ENCODE results near the gene PDAP1. TPM values are rescaled to one million over a fixed set of nuclear protein-coding genes. Genes with fewer than 3 reads are reported as not detected.

Gene PDAP1
- total and polyA plus RNA-seq, 12 donors, result 43.6 to 187 (median 90.2) TPM

DNA sequence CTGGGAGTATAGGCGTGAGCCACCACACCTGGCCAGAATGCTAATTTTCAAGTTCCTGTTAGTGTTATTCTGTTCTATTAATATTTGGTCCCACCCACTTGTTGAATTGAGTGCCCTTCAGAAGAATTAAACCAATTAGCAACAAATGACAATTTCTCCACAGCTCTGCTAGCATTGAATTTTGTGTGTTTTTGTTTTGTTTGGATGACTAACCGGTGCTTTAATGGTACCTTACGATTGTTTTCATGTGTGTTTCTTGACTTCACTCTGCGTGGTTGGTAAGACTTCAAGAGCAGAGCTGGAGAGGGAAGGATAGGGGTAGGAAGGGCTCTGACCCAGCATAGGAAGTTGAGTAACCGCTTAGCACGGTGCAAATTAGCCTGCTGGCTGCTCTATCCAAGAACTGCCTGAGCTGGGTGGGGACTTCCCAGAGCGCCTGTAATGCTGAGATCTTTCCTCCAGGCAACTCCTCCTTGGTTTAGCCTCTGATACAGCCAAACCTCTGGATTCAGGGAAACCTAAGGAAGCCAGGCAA lies 29.3 kb downstream of the PDAP1 start:
- H3K27me3 ChIP-seq, result no peaks in the 10 kb centered on the region
- peaks cover 16 to 45% of the 10 kb centered on the region in 2 donors for H3K4me1 ChIP-seq (replicated peaks in 1 of 2)
- no peaks in the 10 kb centered on the region for H3K9me3 ChIP-seq (replicated peaks in 1 of 3)
- intact Hi-C loops (cut with DNase I), result no loop called here
- peak overlapping the region; percentile 37 to 94 (median 57) for H3K27ac ChIP-seq
- peak in 6 of 7 donors; percentile 53 to 82 (median 64) for DNase-seq
- TF ChIP-seq POLR2A (IDR thresholded peaks at IDR 0.05), result peak in 1 of 2 donors; percentile 9
- TF ChIP-seq, protein P1, sequence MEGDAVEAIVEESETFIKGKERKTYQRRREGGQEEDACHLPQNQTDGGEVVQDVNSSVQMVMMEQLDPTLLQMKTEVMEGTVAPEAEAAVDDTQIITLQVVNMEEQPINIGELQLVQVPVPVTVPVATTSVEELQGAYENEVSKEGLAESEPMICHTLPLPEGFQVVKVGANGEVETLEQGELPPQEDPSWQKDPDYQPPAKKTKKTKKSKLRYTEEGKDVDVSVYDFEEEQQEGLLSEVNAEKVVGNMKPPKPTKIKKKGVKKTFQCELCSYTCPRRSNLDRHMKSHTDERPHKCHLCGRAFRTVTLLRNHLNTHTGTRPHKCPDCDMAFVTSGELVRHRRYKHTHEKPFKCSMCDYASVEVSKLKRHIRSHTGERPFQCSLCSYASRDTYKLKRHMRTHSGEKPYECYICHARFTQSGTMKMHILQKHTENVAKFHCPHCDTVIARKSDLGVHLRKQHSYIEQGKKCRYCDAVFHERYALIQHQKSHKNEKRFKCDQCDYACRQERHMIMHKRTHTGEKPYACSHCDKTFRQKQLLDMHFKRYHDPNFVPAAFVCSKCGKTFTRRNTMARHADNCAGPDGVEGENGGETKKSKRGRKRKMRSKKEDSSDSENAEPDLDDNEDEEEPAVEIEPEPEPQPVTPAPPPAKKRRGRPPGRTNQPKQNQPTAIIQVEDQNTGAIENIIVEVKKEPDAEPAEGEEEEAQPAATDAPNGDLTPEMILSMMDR (IDR thresholded peaks at IDR 0.05), result peak in 1 of 6 experiments; percentile 12
- H3K36me3 ChIP-seq (replicated peaks in 1 of 2), result no peaks in the 10 kb centered on the region
- 27 to 52% (median 43%) methylated on average over 7 of the region's 7 CpGs for WGBS, 4 donors
- no peak overlapping the region for H3K4me3 ChIP-seq

DNA sequence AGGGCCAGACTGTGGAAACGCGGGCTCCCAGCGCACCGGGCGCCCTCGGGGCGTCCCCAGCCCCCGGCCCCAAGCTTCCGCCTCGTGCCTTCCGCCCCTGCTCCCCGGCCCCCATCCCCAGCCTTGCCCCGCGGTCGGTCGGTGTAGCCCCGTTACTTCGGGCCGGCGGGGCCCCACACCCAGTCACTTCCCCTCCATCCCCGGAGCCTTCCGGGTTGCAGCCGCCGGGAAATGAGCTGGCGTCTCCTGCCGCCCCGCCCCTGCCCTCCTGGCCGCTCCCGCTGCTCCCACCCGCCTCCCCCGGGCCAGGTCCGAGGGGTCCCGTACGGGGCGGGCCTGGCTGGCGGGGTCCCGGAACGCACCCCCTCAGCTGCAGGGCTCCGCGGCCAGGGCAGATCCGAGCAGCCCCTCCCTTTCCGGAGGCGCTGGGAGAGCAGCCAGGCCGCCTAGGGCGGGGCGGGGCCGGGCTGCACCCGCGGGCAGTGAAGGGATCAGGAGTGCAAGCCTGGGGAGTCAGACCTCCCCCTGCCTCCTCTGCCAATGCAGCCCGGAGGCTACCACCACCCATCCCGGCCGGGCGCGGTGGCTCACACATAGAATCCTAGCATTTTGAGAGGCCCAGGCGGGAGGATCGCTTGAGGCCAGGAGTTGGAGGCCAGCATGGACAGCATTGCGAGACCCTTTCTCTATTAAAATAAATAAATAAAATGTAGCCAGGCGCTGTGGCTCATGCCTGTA lies 33.2 kb downstream of the PDAP1 start:
- Histone ChIP-seq H3K4me3 (peak overlapping the region; percentile 13 to 84 (median 58)), H3K27me3 (no peaks in the 10 kb centered on the region), H3K27ac (peak overlapping the region; percentile 39 to 92 (median 73)), H3K9me3 (replicated peaks in 1 of 3) (no peaks in the 10 kb centered on the region), H3K4me1 (replicated peaks in 1 of 2) (peaks cover under 1 to 28% of the 10 kb centered on the region in 2 donors), H3K36me3 (replicated peaks in 1 of 2) (no peaks in the 10 kb centered on the region)
- 4 to 49% (median 16%) methylated on average over 4 to 58 of the region's 58 CpGs for WGBS, 4 donors
- intact Hi-C loops (cut with DNase I), result no loop called here
- TF ChIP-seq POLR2A (IDR thresholded peaks at IDR 0.05), result peak in 1 of 2 donors; percentile 19
- TF ChIP-seq, protein P1 (IDR thresholded peaks at IDR 0.05), result no peak
- DNase-seq, result peak; percentile 70 to 79 (median 75)

DNA sequence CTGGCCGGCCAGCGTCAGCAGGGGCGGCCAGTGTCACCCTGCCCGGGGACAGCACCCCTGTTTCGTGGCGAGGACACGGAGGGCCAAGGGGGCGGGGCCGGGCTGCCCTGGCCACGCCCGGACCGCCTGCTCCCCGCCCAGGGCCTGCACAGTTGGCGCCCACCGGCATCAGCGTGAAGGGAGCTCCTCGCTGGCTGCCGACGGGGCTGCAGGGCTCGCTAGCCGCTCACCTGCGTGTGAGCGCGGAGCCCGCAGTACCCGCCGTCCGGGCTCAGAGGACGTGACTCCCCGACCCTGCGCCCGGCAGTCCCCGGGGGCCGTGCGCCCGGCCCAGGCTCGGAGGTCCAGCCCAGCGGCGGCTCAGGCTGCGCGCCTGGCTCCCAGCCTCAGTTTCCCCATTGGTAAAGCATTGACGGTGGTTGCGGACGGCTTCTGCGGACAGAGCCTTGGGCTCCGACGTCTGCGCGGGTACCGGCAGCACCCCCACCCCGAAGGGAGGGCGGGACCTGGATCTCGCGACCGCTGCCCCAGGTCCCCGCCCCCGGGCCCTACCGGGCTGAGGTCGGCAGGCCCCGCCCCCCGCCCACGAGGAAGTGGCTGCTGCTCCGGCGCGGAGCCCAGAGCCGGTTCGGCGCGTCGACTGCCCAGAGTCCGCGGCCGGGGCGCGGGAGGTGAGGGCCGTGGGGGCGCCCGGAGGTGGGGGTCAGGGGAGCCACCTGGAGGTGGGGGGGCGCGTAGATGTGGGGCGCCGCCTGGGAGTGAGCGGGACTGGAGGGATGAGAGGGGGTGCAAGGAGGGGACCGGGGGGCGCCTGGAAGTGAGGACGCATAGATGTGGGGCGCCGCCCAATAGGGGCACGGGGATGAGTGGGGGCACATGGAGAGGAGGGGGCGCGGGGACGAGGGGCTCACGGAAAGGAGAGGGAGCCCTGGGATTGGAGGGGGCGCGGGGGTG lies 34.0 kb downstream of the PDAP1 start, which contains the start of gene ARPC1B:
Gene ARPC1B (plus strand): TSS at position 620 of the 954 bp plus-strand sequence. CDS start 10,985 bp downstream, outside the sequence.
- 0 to 7% (median 2%) methylated on average over 10 to 95 of the region's 95 CpGs for WGBS, 4 donors
- intact Hi-C loops (cut with DNase I), result no loop called here
- H3K4me1 ChIP-seq (replicated peaks in 1 of 2), result peaks cover 0 to 20% of the 10 kb centered on the region in 2 donors
- DNase-seq, result peak; percentile 76 to 88 (median 82)
- H3K36me3 ChIP-seq (replicated peaks in 1 of 2), result no peaks in the 10 kb centered on the region
- H3K27me3 ChIP-seq, result no peaks in the 10 kb centered on the region
- peak within 1 kb of the TSS; percentile 13 to 84 (median 58) for H3K4me3 ChIP-seq
- H3K9me3 ChIP-seq (replicated peaks in 1 of 3), result no peaks in the 10 kb centered on the region
- peak in 1 of 2 donors; percentile 40 for TF ChIP-seq POLR2A (IDR thresholded peaks at IDR 0.05)
- TF ChIP-seq, protein P1 (IDR thresholded peaks at IDR 0.05), result no peak
- peak within 1 kb of the TSS; percentile 39 to 92 (median 73) for H3K27ac ChIP-seq
